Kidney epithelial cell (primary cell): Measurements from ENCODE around the gene SLC30A5. TPM values are rescaled to one million over a fixed set of nuclear protein-coding genes. Genes with fewer than 3 reads are reported as not detected.

ENCODE experiments used
- DNase-seq: peaks from one replicate; pipeline ENCODE4 v3.0.0-alpha.2; 2010; ENCODE audit warnings: low read depth
- H3K27me3 ChIP-seq: 2 replicates; pipeline ENCODE4 v1.6.0; 2011; ENCODE audit warnings: low read length; ENCODE audit not compliant: control insufficient read depth, insufficient read depth
- H3K36me3 ChIP-seq: 2 replicates; pipeline ENCODE4 v1.5.1; 2011; ENCODE audit warnings: low read length; ENCODE audit not compliant: control insufficient read depth, insufficient read depth
- H3K4me3 ChIP-seq: 2 replicates; pipeline ENCODE4 v1.5.1; 2011; ENCODE audit warnings: low read depth, mild to moderate bottlenecking, control low read depth, low read length
- total RNA-seq: library from RNA; depleted of rRNA; stranded (reverse); fragments of >200 nt; gene quantifications from 2 replicates; pipeline ENCODE4 v1.2.3, GENCODE V29; 2015
- TF ChIP-seq, protein P1 (sequence below): IDR thresholded peaks from 2 replicates; pipeline ENCODE4 v1.5.1; 2011; ENCODE audit warnings: mild to moderate bottlenecking, moderate library complexity, low read length, control low read depth, inconsistent platforms; ENCODE audit not compliant: insufficient read depth, poor library complexity, severe bottlenecking

The SLC30A5 gene
- total RNA-seq, 1 donor from 2014 or later, result 45.0 TPM

GRCh38 chr5:69050214-69050613 is 43.6 kb upstream of the SLC30A5 start:
- Histone ChIP-seq H3K27me3 (no peaks in the 10 kb centered on the region), H3K36me3 (no peaks in the 10 kb centered on the region), H3K4me3 (no peak overlapping the region)
- no peak for DNase-seq
- TF ChIP-seq, protein P1, sequence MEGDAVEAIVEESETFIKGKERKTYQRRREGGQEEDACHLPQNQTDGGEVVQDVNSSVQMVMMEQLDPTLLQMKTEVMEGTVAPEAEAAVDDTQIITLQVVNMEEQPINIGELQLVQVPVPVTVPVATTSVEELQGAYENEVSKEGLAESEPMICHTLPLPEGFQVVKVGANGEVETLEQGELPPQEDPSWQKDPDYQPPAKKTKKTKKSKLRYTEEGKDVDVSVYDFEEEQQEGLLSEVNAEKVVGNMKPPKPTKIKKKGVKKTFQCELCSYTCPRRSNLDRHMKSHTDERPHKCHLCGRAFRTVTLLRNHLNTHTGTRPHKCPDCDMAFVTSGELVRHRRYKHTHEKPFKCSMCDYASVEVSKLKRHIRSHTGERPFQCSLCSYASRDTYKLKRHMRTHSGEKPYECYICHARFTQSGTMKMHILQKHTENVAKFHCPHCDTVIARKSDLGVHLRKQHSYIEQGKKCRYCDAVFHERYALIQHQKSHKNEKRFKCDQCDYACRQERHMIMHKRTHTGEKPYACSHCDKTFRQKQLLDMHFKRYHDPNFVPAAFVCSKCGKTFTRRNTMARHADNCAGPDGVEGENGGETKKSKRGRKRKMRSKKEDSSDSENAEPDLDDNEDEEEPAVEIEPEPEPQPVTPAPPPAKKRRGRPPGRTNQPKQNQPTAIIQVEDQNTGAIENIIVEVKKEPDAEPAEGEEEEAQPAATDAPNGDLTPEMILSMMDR, result no peak

GRCh38 chr5:69052181-69052580 is 41.6 kb upstream of the SLC30A5 start:
- DNase-seq, result no peak
- H3K36me3 ChIP-seq, result no peaks in the 10 kb centered on the region
- no peaks in the 10 kb centered on the region for H3K27me3 ChIP-seq
- TF ChIP-seq, protein P1, result no peak
- no peak overlapping the region for H3K4me3 ChIP-seq

DNA sequence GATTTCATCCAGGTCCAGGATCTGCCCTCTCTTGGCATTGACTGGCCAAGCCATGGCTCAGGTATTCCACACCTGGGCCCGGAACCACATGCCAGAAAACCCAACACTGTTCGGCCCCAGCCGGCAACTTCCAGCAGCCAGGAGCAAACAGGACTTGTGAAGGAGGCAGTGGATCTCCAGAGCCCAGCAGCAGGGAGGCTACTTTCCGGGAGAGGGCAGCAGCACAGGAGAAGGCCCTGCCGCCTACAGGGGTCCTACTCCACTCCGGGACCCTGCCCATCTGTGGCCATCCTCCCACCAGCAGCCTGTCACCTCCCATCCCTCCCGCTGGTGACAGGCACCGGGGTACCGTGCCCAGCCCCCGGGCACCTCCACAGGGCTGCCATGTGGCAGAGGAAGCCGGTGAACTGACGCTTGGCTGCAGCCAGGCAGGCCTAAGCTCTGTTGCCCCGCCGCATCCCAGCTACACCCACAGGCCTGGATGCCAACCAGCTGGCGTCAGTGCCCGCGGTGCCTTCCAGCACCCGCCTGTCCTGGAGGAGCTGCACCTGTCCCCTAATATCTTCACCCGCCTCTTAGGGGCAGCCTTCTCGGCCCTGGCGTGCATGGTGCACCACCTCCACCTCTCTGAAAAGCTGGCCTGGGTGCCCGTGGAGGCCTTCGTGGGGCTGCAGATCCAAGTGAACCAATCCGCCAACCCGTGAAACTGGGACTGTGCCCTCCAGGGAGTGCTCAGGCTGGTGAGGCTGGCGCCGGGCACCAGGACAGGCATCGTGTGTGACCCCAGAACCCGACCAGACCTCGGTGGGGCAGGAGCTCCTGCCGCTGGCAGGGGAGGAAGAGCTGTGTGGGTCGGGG is 18.9 kb upstream of the SLC30A5 start:
- TF ChIP-seq, protein P1, result no peak
- no peaks in the 10 kb centered on the region for H3K36me3 ChIP-seq
- no peak for DNase-seq
- H3K4me3 ChIP-seq, result no peak overlapping the region
- no peaks in the 10 kb centered on the region for H3K27me3 ChIP-seq

DNA sequence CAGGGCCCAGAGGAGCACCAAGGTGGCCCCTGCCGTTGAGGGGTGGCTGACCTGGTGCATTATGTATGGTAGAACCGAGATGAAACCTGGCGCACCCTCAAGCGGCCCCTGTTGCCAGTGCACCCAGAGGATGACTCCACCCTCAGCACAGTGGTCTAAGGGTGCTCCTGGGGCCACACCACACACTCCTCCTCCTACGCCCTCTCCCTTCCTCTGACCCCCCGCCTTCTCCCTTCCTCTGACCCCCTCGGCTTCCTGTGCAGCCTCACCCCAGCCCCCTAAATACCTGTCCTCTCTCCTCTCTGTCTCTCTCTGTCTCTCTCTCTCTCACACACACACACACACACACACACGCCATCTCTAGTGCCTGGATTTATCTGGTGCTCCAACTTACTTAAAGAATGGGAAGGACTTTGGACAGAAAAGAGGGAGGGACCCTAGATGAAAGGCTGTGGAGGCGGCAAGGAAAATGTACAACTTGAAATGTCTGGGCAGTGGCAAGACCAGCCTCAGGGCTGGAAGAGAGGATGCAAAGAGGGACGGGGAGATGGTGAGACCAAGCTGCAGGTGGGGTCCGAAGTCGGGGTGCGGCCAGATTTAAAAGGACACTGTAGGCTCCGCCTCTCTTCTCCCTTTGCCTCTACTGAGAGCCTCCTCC is 18.2 kb upstream of the SLC30A5 start:
- no peak overlapping the region for H3K4me3 ChIP-seq
- TF ChIP-seq, protein P1, result no peak
- DNase-seq, result no peak
- no peaks in the 10 kb centered on the region for H3K36me3 ChIP-seq
- H3K27me3 ChIP-seq, result no peaks in the 10 kb centered on the region

DNA sequence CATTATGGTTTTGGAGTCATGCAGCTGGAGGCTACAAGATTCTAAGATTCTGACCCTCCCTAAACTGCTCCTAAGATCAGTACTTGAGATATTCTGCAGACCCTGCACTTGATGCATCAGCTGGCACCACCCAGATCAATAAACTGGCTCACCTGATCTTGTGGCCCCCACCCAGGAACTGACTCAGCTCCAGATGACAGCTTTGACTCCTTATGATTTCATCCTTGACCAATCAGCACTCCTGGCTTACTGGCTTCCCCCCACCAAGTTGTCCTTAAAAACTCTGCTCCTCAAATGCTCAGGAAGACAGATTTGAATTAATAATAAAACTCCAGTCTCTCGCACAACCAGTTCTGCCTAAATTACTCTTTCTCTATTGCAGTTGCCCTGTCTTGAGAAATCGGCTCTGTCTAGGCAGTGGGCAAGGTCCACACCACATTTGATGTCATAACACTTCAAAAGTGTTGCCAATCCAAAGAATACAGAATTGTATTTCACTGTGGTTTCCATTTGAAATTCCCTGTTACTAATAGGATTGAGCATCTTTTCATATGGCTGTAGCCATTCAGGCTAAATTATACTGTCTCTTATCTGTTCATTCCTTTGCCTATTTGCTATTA is 14.8 kb upstream of the SLC30A5 start:
- DNase-seq, result no peak
- no peaks in the 10 kb centered on the region for H3K27me3 ChIP-seq
- TF ChIP-seq, protein P1, result no peak
- H3K4me3 ChIP-seq, result no peak overlapping the region
- H3K36me3 ChIP-seq, result no peaks in the 10 kb centered on the region
